Ascending aorta (tissue), 2 donors: ENCODE results near the gene SPATA33. TPM values are rescaled to one million over a fixed set of nuclear protein-coding genes. Genes with fewer than 3 reads are reported as not detected.

Experiments
- DNase-seq, 2 donors: peaks; one replicate each; pipeline ENCODE4 v3.0.0-alpha.2; 2019; ENCODE audit warnings: low spot score in 2 of 2
- H3K27ac ChIP-seq, 2 donors: fragments of 200-600 bp; sonication (generic); one replicate each; pipeline ENCODE4 v1.5.1; 2016 to 2017; ENCODE audit warnings: mild to moderate bottlenecking in 1 of 2
- H3K27me3 ChIP-seq: fragments of 200-600 bp; sonication (generic); one replicate; pipeline ENCODE4 v1.5.1; 2017
- H3K36me3 ChIP-seq, 2 donors: fragments of 200-600 bp; sonication (generic); one replicate each; pipeline ENCODE4 v1.5.1; 2016
- H3K4me1 ChIP-seq, 2 donors: fragments of 200-600 bp; sonication (generic); one replicate each; pipeline ENCODE4 v1.5.1; 2016 to 2017; ENCODE audit warnings: mild to moderate bottlenecking in 1 of 2
- H3K4me3 ChIP-seq, 2 donors: fragments of 200-600 bp; sonication (generic); one replicate each; pipeline ENCODE4 v1.5.1; 2016 to 2017; ENCODE audit warnings: mild to moderate bottlenecking in 1 of 2
- H3K9me3 ChIP-seq, 2 donors: fragments of 200-600 bp; sonication (generic); one replicate each; pipeline ENCODE4 v1.5.1; 2016
- intact Hi-C: fragments of 100-400 bp; cut with DNase I; formaldehyde crosslinking; loops from one replicate; pipeline ENCODE4 v1.15.1; 2023
- total RNA-seq: library from RNA; depleted of rRNA; stranded (reverse); fragments of >200 nt; gene quantifications from one replicate; pipeline ENCODE4 v1.1.0, GENCODE V29; 2016
- TF ChIP-seq, protein P1 (sequence below), 3 experiments: fragments of 200-600 bp in 2 of 3; fragments of 450-650 bp in 1 of 3; sonication (generic) in 2 of 3; IDR thresholded peaks; one replicate each; pipeline ENCODE4 v1.5.1; 2016 to 2019; ENCODE audit warnings: antibody characterized with exemption in 3 of 3, mild to moderate bottlenecking in 1 of 3, moderate library complexity in 1 of 3

Gene SPATA33
- total RNA-seq, 1 donor from 2014 or later = 0.21 TPM

DNA sequence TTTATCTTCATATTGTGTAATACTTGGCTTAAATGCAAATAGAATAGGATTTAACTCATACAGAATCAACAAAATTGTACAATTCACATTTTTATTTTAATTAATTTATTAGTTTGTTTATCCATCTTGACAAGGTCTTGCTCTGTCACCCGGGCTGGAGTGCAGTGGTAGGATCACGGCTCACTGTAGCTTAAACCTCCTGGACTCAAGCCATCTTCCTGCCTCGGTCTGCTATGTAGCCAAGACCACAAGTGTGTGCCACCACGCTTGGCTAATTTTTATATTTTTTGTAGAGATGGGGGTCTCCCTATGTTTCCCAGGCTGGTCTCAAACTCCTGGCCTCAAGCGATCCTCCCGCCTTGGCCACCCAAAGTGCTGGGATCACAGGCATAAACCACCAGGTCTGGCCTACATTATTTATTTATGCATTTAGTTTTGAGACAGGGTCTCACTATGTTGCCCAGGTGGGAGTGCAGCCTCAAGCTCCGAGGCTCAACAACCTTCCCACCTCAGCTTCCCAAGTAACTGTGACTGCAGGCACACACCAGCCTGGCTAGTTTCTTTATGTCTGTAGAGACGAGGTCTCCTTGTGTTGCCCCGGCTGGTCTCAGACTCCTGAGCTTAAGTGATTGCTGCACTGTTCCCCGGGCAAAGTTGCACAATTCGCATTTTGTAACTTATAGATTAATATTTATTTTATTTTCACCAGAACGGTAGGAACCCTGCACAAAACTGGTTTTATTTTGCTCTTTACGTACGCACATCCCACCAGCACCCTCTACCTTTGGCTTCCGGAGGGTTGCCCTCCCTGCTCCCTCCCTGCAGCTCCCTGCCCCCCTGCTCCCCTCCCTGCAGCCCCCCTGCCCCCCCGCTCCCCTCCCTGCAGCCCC lies 39.3 kb upstream of the SPATA33 start:
- intact Hi-C loops = no loop called here
- no peak for DNase-seq
- TF ChIP-seq, protein P1, sequence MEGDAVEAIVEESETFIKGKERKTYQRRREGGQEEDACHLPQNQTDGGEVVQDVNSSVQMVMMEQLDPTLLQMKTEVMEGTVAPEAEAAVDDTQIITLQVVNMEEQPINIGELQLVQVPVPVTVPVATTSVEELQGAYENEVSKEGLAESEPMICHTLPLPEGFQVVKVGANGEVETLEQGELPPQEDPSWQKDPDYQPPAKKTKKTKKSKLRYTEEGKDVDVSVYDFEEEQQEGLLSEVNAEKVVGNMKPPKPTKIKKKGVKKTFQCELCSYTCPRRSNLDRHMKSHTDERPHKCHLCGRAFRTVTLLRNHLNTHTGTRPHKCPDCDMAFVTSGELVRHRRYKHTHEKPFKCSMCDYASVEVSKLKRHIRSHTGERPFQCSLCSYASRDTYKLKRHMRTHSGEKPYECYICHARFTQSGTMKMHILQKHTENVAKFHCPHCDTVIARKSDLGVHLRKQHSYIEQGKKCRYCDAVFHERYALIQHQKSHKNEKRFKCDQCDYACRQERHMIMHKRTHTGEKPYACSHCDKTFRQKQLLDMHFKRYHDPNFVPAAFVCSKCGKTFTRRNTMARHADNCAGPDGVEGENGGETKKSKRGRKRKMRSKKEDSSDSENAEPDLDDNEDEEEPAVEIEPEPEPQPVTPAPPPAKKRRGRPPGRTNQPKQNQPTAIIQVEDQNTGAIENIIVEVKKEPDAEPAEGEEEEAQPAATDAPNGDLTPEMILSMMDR (IDR thresholded peaks at IDR 0.05) = no peak
- no peak overlapping the region for H3K27ac ChIP-seq
- no peaks in the 10 kb centered on the region for H3K9me3 ChIP-seq
- no peaks in the 10 kb centered on the region for H3K36me3 ChIP-seq
- H3K4me3 ChIP-seq = no peak overlapping the region
- H3K4me1 ChIP-seq = no peaks in the 10 kb centered on the region
- no peaks in the 10 kb centered on the region for H3K27me3 ChIP-seq

DNA sequence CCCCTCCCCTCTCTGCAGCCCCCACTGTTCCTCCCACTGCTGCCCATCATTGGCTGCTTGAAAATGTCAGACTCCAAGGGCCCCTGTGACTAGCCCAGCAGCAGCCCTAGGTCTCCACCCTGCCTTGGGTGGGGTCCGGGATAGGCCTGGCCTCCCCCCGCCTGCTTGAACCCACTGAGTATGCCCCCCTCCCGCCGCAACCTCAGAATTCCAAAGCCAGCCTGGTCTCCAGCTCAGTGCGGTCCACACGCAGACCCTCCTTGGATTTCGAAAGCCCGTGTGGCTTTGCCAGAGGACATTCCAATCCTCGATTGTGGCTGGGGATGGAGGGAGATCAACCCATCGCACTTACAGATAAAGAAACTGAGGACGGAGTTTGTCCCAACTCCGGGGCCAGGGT lies 37.8 kb upstream of the SPATA33 start:
- H3K27ac ChIP-seq = no peak overlapping the region
- TF ChIP-seq, protein P1 (IDR thresholded peaks at IDR 0.05) = no peak
- H3K4me3 ChIP-seq = no peak overlapping the region
- H3K4me1 ChIP-seq = no peaks in the 10 kb centered on the region
- DNase-seq = no peak
- H3K9me3 ChIP-seq = no peaks in the 10 kb centered on the region
- no peaks in the 10 kb centered on the region for H3K36me3 ChIP-seq
- no peaks in the 10 kb centered on the region for H3K27me3 ChIP-seq
- intact Hi-C loops = no loop called here

DNA sequence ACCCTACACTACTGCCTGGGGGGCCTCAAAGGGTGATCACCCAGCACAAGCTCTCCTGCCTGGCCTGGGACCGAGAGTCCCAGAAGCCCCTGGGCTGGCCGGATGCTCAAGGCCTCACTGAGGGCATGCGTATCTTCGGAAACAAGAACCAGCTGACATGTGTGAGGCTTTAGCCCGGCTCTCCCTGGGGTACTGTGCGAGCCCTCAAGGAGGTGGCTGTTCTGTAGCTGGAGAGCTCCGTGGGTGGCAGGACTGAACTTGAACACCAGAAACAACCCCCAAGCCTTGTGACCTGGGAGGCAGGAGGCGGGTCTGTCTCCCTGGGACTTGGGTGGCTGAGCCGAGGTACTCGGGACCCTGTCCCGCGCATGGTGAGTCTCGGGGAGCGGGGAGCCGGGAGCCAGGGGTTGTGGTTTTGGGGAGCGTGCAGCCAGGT lies 37.2 kb upstream of the SPATA33 start:
- no peak overlapping the region for H3K27ac ChIP-seq
- H3K4me1 ChIP-seq = no peaks in the 10 kb centered on the region
- intact Hi-C loops = no loop called here
- no peaks in the 10 kb centered on the region for H3K9me3 ChIP-seq
- TF ChIP-seq, protein P1 (IDR thresholded peaks at IDR 0.05) = no peak
- DNase-seq = no peak
- H3K4me3 ChIP-seq = no peak overlapping the region
- no peaks in the 10 kb centered on the region for H3K36me3 ChIP-seq
- no peaks in the 10 kb centered on the region for H3K27me3 ChIP-seq

DNA sequence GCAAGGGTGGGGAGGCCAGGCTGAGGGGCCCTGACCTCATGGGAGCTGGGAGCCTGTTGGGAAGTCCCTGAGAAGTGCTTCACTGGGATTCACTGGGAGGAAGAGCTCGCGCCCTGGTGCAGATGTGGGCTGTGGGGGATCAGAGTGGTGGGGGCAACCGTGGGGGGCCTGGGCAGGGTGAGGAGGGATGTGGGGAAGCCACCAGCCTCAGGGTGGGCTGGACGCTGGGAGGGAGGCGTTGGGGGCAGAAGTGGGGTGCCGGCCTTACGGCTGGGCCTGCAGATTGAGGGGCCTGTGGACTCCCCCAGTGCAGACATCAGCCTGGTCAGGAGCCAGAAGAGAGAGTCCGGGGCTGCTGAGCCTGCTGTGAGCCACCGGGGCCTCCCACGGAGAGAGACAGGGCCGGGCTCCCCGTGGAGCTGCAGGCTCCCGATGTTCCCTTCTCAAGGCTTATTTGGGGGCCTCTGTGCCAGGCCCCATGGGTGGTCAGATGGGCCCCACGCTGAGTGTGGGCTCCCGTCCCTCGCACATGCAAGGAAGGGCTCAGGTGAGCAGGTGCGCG lies 36.4 kb upstream of the SPATA33 start:
- Histone ChIP-seq H3K27me3 (no peaks in the 10 kb centered on the region), H3K9me3 (no peaks in the 10 kb centered on the region), H3K4me1 (no peaks in the 10 kb centered on the region), H3K36me3 (no peaks in the 10 kb centered on the region), H3K27ac (no peak overlapping the region), H3K4me3 (no peak overlapping the region)
- intact Hi-C loops = no loop called here
- TF ChIP-seq, protein P1 (IDR thresholded peaks at IDR 0.05) = no peak
- no peak for DNase-seq

DNA sequence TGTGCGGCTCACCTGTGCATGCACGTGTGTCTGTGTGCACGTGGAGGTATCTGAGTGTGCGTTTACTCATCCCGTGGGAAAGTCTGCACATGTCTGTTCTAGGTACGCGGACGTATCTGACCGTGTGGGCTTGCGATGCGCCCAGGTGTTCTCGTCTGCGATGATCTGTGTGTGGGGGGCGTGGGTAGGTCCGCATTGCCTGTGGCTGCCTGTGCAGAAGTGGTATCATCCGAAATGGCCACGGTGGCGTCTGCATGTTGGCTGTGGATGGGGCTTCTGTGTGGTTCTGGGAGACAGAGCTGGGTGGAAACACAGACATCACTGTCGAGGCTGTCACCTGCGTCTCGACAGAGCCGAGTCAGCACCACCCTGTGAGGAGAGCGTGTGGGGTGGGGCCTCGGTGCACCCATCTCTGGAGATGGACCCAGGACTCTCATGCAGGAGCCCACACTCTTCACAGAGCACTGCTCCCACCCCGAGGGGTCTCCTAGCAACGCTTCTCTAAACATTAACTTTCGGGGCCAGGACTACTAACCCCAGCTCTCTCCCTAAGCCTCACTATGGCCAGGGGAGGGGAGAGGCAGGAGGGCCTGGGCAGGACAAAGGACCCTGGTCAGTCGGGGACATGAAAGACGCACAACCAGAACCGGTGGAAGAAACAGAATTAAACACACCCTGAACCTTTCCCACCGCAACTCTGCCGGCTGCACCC lies 35.8 kb upstream of the SPATA33 start:
- no peak for DNase-seq
- no peaks in the 10 kb centered on the region for H3K27me3 ChIP-seq

More for the DNA sequence above, 35.8 kb upstream of the SPATA33 start:
- Histone ChIP-seq H3K27ac (no peak overlapping the region), H3K36me3 (no peaks in the 10 kb centered on the region), H3K9me3 (no peaks in the 10 kb centered on the region), H3K4me3 (no peak overlapping the region), H3K4me1 (no peaks in the 10 kb centered on the region)
- intact Hi-C loops = no loop called here
- TF ChIP-seq, protein P1 (IDR thresholded peaks at IDR 0.05) = no peak
